GM21447 (cell line): ENCODE data around the gene MRTFB.
A peak's percentile ranks its signal among the peaks of the same experiment; 100 is the strongest.

Experiments used
- ATAC-seq: cut with Tn5 transposase; IDR thresholded peaks from one replicate; pipeline ENCODE4 v1.9.1; 2021; ENCODE audit not compliant: unreplicated experiment

MRTFB gene

GRCh38 chr16:14304891-14305460 is 233.9 kb downstream of the MRTFB start:
- ATAC-seq: no peak

- no peak for ATAC-seq
These were observed 235.5 kb downstream of the MRTFB start for GRCh38 chr16:14306485-14307058.

DNA sequence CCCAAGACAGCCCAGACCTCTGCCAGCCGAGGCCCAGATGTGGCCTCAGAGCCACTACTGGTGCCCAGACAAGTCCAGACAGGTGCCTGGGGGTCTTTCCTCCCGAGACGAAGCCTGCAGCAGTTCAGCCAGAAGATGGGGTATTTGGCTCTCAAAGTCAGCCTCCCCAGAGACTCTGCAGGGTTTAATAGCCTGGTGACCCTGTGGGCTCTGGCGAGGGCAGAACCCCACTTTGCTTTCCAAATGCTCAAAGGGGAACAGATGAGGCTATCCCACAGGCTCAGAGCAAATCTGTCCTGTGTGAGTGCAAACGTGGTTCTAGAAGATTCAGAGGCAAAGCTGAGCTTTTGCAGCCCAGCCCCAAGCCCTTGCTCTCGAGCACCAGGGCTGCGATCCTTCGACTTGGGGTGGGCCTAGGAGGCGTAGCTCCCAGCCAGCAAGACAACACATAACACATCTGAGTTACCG is 236.0 kb downstream of the MRTFB start:
- ATAC-seq: no peak

DNA sequence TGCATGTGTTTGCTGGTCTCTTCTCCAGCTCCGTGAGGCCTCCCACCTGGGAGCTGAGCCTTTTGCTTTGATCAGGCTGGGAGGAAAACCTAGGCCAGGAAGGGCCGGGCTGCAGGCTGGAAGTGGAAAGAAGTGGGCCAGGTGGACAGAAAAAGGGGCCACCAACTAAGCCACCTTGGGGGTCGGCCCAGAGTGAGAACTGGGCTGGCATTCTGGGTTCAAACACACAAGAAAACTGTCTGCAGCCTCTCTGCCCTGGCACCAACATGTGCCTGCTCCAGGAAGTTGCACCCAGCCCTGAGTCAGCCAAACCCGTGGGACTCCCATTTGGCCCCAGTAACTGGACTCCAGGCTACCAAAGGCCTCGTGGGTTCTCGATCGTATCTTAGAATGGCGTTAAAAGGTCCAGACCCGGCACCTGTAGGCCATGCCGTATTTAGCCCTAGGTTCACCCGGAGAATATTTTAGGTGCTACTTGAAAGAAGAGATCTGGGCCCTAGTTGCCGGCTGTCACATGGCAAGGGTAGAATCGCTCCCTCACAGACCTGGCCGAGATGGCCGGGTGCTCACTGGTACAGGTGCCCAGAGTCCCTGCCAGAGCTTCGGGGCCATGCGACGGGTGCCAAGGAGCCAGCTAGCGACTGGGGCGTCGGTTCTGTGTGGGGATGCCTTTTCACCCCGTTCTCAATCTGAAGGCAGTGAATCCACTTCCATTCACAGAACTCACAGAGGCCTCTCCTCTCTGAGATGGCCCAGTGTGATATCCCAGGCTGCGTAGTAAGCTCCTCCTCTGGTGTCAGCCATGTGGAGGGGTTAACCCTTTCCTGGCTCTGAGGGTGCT is 236.6 kb downstream of the MRTFB start:
- no peak for ATAC-seq

- ATAC-seq: no peak
These were observed 237.2 kb downstream of the MRTFB start for GRCh38 chr16:14308368-14308723.

- ATAC-seq: no peak
These were observed 238.1 kb downstream of the MRTFB start for GRCh38 chr16:14309001-14309886.

DNA sequence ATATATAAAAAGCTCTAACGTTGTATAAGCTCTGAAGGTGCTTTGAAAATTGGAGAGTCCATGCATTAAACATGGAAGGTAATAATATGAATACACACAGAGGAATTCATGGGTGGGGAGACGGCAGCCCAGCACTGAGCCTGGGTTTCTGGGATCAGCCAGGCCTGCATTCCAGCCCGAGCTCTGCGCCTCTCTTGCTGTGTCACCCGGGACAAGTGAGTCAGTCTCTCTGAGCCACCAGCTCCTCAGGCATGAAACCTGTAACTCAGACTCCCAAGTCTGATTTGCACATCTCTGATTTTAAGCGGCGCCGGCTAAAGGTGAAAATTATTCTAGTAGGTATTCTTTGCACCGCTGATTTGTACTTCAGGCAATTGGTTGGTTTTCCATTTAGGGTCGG is 238.8 kb downstream of the MRTFB start:
- ATAC-seq: no peak

- peak; percentile 57 for ATAC-seq
These were observed 239.4 kb downstream of the MRTFB start for GRCh38 chr16:14310519-14310991.

DNA sequence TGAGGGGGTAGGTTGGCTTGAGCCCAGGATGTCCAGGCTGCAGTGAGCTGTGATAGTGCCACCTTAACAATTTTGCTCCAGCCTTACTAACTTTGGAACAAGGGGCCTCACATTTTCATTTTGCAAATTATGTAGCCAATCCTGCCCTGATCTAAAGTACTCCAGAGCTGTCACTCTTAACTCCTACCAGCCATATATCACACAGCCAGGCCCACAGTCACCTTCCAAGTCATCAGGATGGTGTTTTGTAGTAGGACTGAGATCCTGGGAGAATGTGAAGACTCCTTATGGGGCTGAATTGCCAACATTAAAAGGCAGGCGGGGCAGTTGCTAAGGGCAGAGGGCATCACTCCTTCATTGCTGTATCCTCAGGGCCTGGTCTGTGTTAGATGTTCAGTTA is 243.0 kb downstream of the MRTFB start:
- no peak for ATAC-seq

- ATAC-seq: no peak
These were observed 244.7 kb downstream of the MRTFB start for GRCh38 chr16:14315683-14316320.
